Sigmoid colon (tissue), 7 donors: ENCODE results near the gene CST1. TPM values are rescaled to one million over a fixed set of nuclear protein-coding genes. Genes with fewer than 3 reads are reported as not detected.
"Not testable (repeated sequence)": the region's sequence is repeated elsewhere in the genome, so short reads cannot be mapped to it uniquely, and the experiment has no call there.

Source experiments
- DNase-seq: peaks from one replicate; pipeline ENCODE4 v3.0.0-alpha.2; 2019
- H3K27ac ChIP-seq, 4 donors: fragments of 200-600 bp; sonication (generic); one replicate each; pipeline ENCODE4 v1.5.1; 2016 to 2019; ENCODE audit warnings: mild to moderate bottlenecking in 1 of 4
- H3K27me3 ChIP-seq, 3 donors: fragments of 200-600 bp; sonication (generic); one replicate each; pipeline ENCODE4 v1.5.1; 2019; ENCODE audit warnings: mild to moderate bottlenecking in 1 of 3
- H3K36me3 ChIP-seq, 4 donors: fragments of 200-600 bp; sonication (generic); one replicate each; pipeline ENCODE4 v1.5.1; 2016 to 2019
- H3K4me1 ChIP-seq, 4 donors: fragments of 200-600 bp; sonication (generic); one replicate each; pipeline ENCODE4 v1.5.1; 2017 to 2019
- H3K4me3 ChIP-seq, 4 donors: fragments of 200-600 bp; sonication (generic); one replicate each; pipeline ENCODE4 v1.5.1; 2017 to 2019; ENCODE audit warnings: mild to moderate bottlenecking in 2 of 4, moderate library complexity in 1 of 4
- H3K9me3 ChIP-seq, 4 donors: fragments of 200-600 bp in 3 of 4; sonication (generic) in 3 of 4; one replicate each; pipeline versions ENCODE4 v1.5.1 to v1.6.1; 2013 to 2019
- EP300 ChIP-seq, 4 donors: sonication (generic); formaldehyde crosslinking; IDR thresholded peaks; one replicate each; pipeline ENCODE4 v1.6.1; 2017; ENCODE audit warnings: antibody characterized with exemption in 4 of 4
- POLR2A ChIP-seq, 2 donors: fragments of 450-650 bp; IDR thresholded peaks; one replicate each; pipeline ENCODE4 v1.6.1; 2016; ENCODE audit warnings: antibody characterized with exemption in 2 of 2, mild to moderate bottlenecking in 2 of 2, moderate library complexity in 2 of 2
- POLR2AphosphoS5 ChIP-seq, 4 donors: sonication (generic); formaldehyde crosslinking; IDR thresholded peaks; one replicate each; pipeline ENCODE4 v1.6.1; 2017; ENCODE audit warnings: antibody characterized with exemption in 4 of 4
- WGBS, 2 donors: extraction: QIAGEN DNeasy Blood & Tissue Kit; methylation state at CpG; one replicate each; pipeline ENCODE4 v1.1.7; 2013; 5-methylcytosine and 5-hydroxymethylcytosine counted together
- intact Hi-C: fragments of 100-400 bp; cut with DNase I; formaldehyde crosslinking; loops from one replicate; pipeline ENCODE4 v1.15.1; 2023
- polyA plus RNA-seq, 3 donors: library from polyadenylated mRNA; stranded (reverse); fragments of 200-250 nt; gene quantifications; one replicate each; pipeline ENCODE4 v1.2.3, GENCODE V29; 2013
- total RNA-seq, 4 donors: library from RNA; depleted of rRNA; stranded (reverse); fragments of >200 nt; gene quantifications; one replicate each; pipeline ENCODE4 v1.1.0, GENCODE V29; 2016
- TF ChIP-seq, protein P1 (sequence below), 4 experiments: fragments of 450-650 bp in 3 of 4; fragments of 200-600 bp in 1 of 4; IDR thresholded peaks; one replicate each; pipeline ENCODE4 v1.5.1; 2016 to 2019; ENCODE audit warnings: antibody characterized with exemption in 4 of 4, mild to moderate bottlenecking in 3 of 4, moderate library complexity in 2 of 4
- donor health status: healthy with polysubstance abuse.
- donor health status: Bipolar disorder and iron deficiency.
- donor health status: healthy.

The CST1 gene
- total and polyA plus RNA-seq, 7 donors, result 0.48 TPM; not detected in 6

DNA sequence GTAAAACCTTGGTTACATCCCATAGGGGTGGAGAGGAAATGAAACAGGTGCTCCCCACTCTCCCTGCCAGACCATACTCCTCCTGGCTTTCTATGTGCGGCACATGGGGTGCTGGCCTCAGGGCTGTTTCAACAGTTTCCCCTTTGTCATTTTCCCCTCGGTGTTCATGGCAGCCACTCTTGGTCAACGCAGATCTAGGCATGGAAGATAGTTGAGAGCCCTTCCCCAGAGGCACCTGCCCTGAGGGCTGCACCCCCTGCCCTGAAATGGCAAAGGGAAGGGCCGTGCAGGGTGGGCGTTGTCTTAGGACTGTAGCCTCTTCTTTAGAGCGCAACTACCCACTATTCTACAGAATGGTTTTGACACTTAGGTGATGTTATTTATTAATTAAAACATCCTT lies 4.4 kb downstream of the CST1 start:
- Histone ChIP-seq H3K4me1 (no peaks in the 10 kb centered on the region), H3K27ac (no peak overlapping the region), H3K36me3 (no peaks in the 10 kb centered on the region), H3K9me3 (no peaks in the 10 kb centered on the region), H3K4me3 (no peak overlapping the region), H3K27me3 (no peaks in the 10 kb centered on the region)
- WGBS, 2 donors, result 60 to 70% methylated on average over 6 of the region's 6 CpGs
- intact Hi-C loops, result no loop called here
- DNase-seq, result no peak
- no peak for TF ChIP-seq EP300 (IDR thresholded peaks at IDR 0.05)
- TF ChIP-seq, protein P1, sequence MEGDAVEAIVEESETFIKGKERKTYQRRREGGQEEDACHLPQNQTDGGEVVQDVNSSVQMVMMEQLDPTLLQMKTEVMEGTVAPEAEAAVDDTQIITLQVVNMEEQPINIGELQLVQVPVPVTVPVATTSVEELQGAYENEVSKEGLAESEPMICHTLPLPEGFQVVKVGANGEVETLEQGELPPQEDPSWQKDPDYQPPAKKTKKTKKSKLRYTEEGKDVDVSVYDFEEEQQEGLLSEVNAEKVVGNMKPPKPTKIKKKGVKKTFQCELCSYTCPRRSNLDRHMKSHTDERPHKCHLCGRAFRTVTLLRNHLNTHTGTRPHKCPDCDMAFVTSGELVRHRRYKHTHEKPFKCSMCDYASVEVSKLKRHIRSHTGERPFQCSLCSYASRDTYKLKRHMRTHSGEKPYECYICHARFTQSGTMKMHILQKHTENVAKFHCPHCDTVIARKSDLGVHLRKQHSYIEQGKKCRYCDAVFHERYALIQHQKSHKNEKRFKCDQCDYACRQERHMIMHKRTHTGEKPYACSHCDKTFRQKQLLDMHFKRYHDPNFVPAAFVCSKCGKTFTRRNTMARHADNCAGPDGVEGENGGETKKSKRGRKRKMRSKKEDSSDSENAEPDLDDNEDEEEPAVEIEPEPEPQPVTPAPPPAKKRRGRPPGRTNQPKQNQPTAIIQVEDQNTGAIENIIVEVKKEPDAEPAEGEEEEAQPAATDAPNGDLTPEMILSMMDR (IDR thresholded peaks at IDR 0.05), result no peak

DNA sequence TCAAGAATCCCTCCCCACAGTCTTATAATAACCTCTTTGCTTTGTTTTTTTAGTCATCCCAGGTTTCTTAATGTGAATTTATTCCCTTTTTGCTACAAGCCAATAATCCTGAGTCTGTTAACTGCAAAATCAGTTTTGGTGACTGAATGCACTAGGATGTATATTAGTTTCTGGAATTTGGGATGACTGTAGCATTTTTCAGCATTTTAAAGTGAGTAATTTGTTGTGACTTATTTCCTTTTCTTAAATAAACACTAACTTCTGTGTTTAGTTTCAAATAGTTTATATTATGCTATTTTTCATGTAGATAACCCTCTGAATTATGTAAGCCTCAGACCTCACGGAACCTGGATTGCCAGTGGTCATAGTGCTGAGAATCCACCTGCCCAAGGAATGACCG lies 5.5 kb downstream of the CST1 start:
- WGBS, 2 donors, result 83 to 90% methylated on average over 2 of the region's 2 CpGs
- Histone ChIP-seq H3K27me3 (no peaks in the 10 kb centered on the region), H3K4me3 (no peak overlapping the region), H3K4me1 (no peaks in the 10 kb centered on the region), H3K9me3 (no peaks in the 10 kb centered on the region), H3K27ac (no peak overlapping the region), H3K36me3 (no peaks in the 10 kb centered on the region)
- TF ChIP-seq, protein P1 (IDR thresholded peaks at IDR 0.05), result no peak
- TF ChIP-seq EP300 (IDR thresholded peaks at IDR 0.05) (no peak), POLR2AphosphoS5 (IDR thresholded peaks at IDR 0.05) (no peak), POLR2A (IDR thresholded peaks at IDR 0.05) (no peak)
- no peak for DNase-seq
- intact Hi-C loops, result no loop called here

DNA sequence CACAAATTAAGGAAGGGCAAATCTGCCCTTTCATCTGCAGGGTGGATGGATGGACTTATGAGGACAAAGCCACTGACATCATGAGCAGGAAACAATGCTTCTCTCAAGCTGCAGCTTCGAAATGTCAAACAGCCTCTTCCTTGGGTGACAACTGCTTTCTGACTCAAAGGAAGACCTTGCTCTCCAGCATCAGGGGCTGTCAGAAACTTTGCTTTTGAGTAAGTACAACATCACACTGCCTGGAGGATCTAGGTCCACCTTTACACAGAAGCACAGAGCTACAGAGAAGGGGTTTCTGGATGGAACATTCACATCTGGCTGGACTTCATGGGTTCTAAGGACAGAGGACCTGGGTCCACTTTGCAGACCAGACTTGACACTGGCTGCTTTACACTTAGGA lies 5.9 kb downstream of the CST1 start:
- 25 to 59% methylated on average over 1 of the region's 1 CpG for WGBS, 2 donors
- intact Hi-C loops, result no loop called here
- H3K27me3 ChIP-seq, result no peaks in the 10 kb centered on the region
- H3K36me3 ChIP-seq, result no peaks in the 10 kb centered on the region
- H3K9me3 ChIP-seq, result no peaks in the 10 kb centered on the region
- H3K27ac ChIP-seq, result no peak overlapping the region
- DNase-seq, result no peak
- TF ChIP-seq, protein P1 (IDR thresholded peaks at IDR 0.05), result no peak
- TF ChIP-seq EP300 (IDR thresholded peaks at IDR 0.05) (no peak), POLR2AphosphoS5 (IDR thresholded peaks at IDR 0.05) (no peak)
- no peaks in the 10 kb centered on the region for H3K4me1 ChIP-seq
- H3K4me3 ChIP-seq, result no peak overlapping the region

DNA sequence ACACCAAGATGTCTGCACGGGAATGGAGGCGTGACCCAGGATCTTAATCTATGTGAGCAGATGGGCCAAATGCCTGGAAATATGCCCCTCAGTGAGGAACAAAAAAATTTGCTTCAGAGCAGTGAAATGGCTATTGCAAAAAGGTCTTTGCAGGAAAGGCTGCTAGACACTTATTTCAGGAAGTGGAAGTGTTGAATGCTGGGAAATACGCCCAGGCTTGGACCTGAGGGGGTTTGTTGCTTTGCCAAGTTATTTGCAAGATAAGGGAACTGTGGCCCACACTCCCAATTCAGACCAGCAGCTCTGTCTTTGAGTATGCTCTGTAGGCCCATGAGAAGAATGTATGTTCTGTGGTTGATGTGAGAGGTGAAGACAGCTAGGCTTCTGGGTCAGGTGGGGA lies 15.3 kb downstream of the CST1 start:
- H3K4me1 ChIP-seq, DNase-seq, H3K9me3 ChIP-seq, H3K36me3 ChIP-seq, H3K4me3 ChIP-seq, H3K27ac ChIP-seq, H3K27me3 ChIP-seq, intact Hi-C loops: not testable (repeated sequence)
- 61 to 71% methylated on average over 3 of the region's 3 CpGs for WGBS, 2 donors

DNA sequence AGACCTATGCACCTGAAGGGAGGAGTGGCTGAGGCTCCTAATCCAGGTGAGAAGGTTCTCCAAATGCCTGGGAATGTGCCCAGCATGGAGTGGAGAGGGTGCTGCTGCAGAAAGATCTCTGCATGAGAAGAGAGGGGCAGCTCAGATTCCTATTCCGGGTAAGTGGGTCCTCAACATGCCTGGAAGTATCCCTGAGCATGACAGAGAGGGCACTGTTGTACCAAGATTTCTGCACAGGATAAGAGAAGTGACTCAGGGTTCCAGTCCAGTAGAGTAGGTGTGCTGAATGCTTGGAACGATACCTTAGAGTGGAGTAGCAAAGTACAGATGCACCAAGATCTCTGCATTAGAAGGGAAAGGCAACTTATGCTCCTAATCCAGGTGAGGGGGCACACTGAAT lies 15.8 kb downstream of the CST1 start:
- DNase-seq, H3K4me3 ChIP-seq, intact Hi-C loops, H3K4me1 ChIP-seq, H3K27ac ChIP-seq, H3K36me3 ChIP-seq, H3K9me3 ChIP-seq, H3K27me3 ChIP-seq: not testable (repeated sequence)
- 78 to 81% methylated on average over 2 of the region's 2 CpGs for WGBS, 2 donors

DNA sequence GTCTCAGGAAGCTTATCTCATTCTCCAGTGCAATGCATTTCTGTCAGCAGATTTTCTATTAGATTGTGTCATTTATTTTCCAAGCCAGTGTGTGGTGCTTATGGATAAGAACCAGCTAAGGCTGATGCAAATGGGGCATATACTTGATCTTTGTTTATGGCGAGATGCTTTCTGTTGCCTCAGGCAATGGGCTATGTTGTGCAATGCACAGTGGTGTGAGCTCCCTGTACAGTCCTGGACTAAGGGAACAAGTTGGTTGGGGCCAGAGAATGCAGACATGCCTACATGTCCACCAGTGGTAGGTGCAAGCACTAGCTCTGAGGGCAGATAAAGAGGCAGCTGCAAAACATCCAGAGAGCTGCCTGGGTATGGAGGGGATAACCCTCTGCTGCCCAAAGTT lies 16.3 kb downstream of the CST1 start:
- H3K27ac ChIP-seq, intact Hi-C loops, H3K4me1 ChIP-seq, H3K36me3 ChIP-seq, DNase-seq, H3K27me3 ChIP-seq, H3K9me3 ChIP-seq, H3K4me3 ChIP-seq: not testable (repeated sequence)
- 86 to 92% methylated on average over 1 of the region's 1 CpG for WGBS, 2 donors
